ENCODE data around the gene TMEM161A. TPM values are rescaled to one million over a fixed set of nuclear protein-coding genes. Genes with fewer than 3 reads are reported as not detected.
A peak's percentile ranks its signal among the peaks of the same experiment; 100 is the strongest.

Gene TMEM161A
- total and polyA plus RNA-seq, 2 of the 13 experiments (the other 11 are each of a cell fraction or from before 2014, with no cell fraction given), result 25.9 to 31.4 TPM

GRCh38 chr19:19171821-19172532, 33.7 kb upstream of the TMEM161A start (continued):
- TF ChIP-seq JUND (CRISPR knock-in tag; IDR thresholded peaks at IDR 0.05), result no peak
- TF ChIP-seq HDAC2 (CRISPR knock-in tag; IDR thresholded peaks at IDR 0.05), result peak; percentile 72
- no peak for TF ChIP-seq ZNF572 (CRISPR knock-in tag; IDR thresholded peaks at IDR 0.05)
- TF ChIP-seq MXD3 (CRISPR knock-in tag; IDR thresholded peaks at IDR 0.05), result no peak; the same call in 1 of the 2 replicates
- 0 out of 2 replicates have a peak, but pooled peaks have one; percentile 17 for TF ChIP-seq TFDP2 (CRISPR knock-in tag; IDR thresholded peaks at IDR 0.05)
- no peak for TF ChIP-seq NFIC (IDR thresholded peaks at IDR 0.05; ENCODE audit: low read length)
- peak; percentile 8; the same call in 1 of the 2 replicates for TF ChIP-seq ZMYM4 (CRISPR knock-in tag; IDR thresholded peaks at IDR 0.05)
- TF ChIP-seq KMT2A (CRISPR knock-in tag; IDR thresholded peaks at IDR 0.05), result no peak
- TF ChIP-seq MAFG (CRISPR knock-in tag; IDR thresholded peaks at IDR 0.05), result no peak
- no peak for TF ChIP-seq PREB (CRISPR knock-in tag; IDR thresholded peaks at IDR 0.05)
- no peak for TF ChIP-seq ZNF10 (CRISPR knock-in tag; IDR thresholded peaks at IDR 0.05; ENCODE audit: borderline replicate concordance, low read depth)
- no peak for TF ChIP-seq ZSCAN22 (CRISPR knock-in tag; IDR thresholded peaks at IDR 0.05)
- no peak for TF ChIP-seq ZNF776 (CRISPR knock-in tag; IDR thresholded peaks at IDR 0.05)
- no peak for TF ChIP-seq E2F1 (CRISPR knock-in tag; IDR thresholded peaks at IDR 0.05)
- no peak for TF ChIP-seq CENPT (CRISPR knock-in tag; IDR thresholded peaks at IDR 0.05; ENCODE audit: low read depth)
- no peak for TF ChIP-seq ZNF552 (CRISPR knock-in tag; IDR thresholded peaks at IDR 0.05; ENCODE audit: borderline replicate concordance)
- TF ChIP-seq ZNF660 (CRISPR knock-in tag; IDR thresholded peaks at IDR 0.05; ENCODE audit: borderline replicate concordance, low read depth), result no peak
- TF ChIP-seq AGO1 (IDR thresholded peaks at IDR 0.05; ENCODE audit: low read depth, low read length, poor library complexity, severe bottlenecking), result no peak
- 0 out of 4 replicates have a peak, but pooled peaks of 1 of the 2 experiments have one; percentile 43 for TF ChIP-seq HMGXB4 (CRISPR knock-in tag; IDR thresholded peaks at IDR 0.05; ENCODE audit: borderline replicate concordance in 1 of 2, low read depth in 1 of 2)
- TF ChIP-seq PHF5A (CRISPR knock-in tag; IDR thresholded peaks at IDR 0.05; ENCODE audit: low read depth, unreplicated experiment), result no peak
- TF ChIP-seq ETS1 (CRISPR knock-in tag; IDR thresholded peaks at IDR 0.05), result no peak
- no peak for TF ChIP-seq DR1 (CRISPR knock-in tag; IDR thresholded peaks at IDR 0.05)
